Right lobe of liver (tissue), 4 donors: ENCODE results near the gene CALML6.

Experiments
- CTCF ChIP-seq, 4 donors: fragments of 200-600 bp in 3 of 4; fragments of 450-650 bp in 1 of 4; IDR thresholded peaks; one replicate each; pipeline versions ENCODE4 v1.5.1 to v1.8.0; 2016 to 2022; ENCODE audit warnings: antibody characterized with exemption in 4 of 4, mild to moderate bottlenecking in 2 of 4
- POLR2A ChIP-seq: fragments of 450-650 bp; IDR thresholded peaks from one replicate; pipeline ENCODE4 v1.6.1; 2017; ENCODE audit warnings: antibody characterized with exemption, mild to moderate bottlenecking
- donor health status: DM: no; HTN: no; CAD: no.
- donor health status: DM: no; HTN: no; CAD: no.
- donor health status: DM: no; HTN: yes; CAD: no.

DNA sequence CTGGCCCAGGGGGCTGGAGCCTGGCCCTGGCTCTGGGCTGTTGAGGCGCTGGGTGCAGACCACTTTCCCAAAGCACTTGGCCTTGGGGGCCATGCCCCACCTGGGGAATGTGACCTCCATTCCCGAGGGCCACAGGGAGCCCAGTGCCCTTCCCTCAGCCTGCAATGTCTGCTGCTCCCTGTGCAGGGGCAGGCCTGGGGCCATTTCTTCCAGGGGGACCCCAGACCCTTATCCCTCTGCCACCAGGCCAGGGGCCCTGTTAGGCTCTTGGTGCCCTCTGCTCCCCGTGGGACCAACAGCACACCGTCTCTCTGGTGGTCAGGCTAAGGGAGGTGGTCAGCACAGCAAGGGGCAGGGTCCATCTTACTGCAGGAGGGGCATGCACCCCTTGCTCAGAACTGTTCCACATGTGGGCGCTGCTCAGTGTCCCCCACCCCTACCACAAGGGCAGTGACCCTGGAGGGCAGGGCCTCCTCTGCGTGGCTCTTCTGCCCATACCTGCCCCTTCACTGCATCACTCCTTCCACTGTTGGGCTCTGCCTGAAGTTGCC lies 5.1 kb downstream of the CALML6 start:
- TF ChIP-seq POLR2A, result no peak
- no peak for TF ChIP-seq CTCF (IDR thresholded peaks at IDR 0.05)
